Measurements from ENCODE around the gene STX1A. TPM values are rescaled to one million over a fixed set of nuclear protein-coding genes. Genes with fewer than 3 reads are reported as not detected.
"Not testable (repeated sequence)": the region's sequence is repeated elsewhere in the genome, so short reads cannot be mapped to it uniquely, and the experiment has no call there.

STX1A gene
- polyA plus RNA-seq, 6 donors from 2014 or later: 0.35 to 2.3 (median 0.84) TPM

GRCh38 chr7:73667344-73668102 lies 51.9 kb downstream of the STX1A start, which contains the start of gene VPS37D:
Gene VPS37D, plus strand, starts transcription at chr7:73667831. Its CDS starts 128 bp downstream, at chr7:73667959.
- Mint-ChIP-seq H3K27me3 (peaks cover 27 to 52% (median 49%) of the 10 kb centered on the region in 3 donors), H3K27ac (peak within 1 kb of the TSS; percentile 66 to 89 (median 76)), H3K36me3 (peaks cover 7 to 10% of the 10 kb centered on the region in 2 donors), H3K4me3 (peak within 1 kb of the TSS; percentile 74 to 94 (median 86)), H3K9me3 (peaks cover 4 to 10% (median 8%) of the 10 kb centered on the region in 7 donors), H3K4me1 (peaks cover 11 to 13% (median 13%) of the 10 kb centered on the region in 3 donors)
- DNase-seq: peak; percentile 91
- ATAC-seq (ENCODE audit: low read depth in 2 of 2): peak; percentile 89 to 90

- H3K27me3 Mint-ChIP-seq: peaks cover 38 to 56% (median 53%) of the 10 kb centered on the region in 3 donors
These were observed 56.4 kb downstream of the STX1A start for GRCh38 chr7:73663033-73663432.

GRCh38 chr7:73660594-73660993 lies 58.9 kb downstream of the STX1A start:
- not testable (repeated sequence) for H3K4me1 Mint-ChIP-seq; H3K4me3 Mint-ChIP-seq; DNase-seq; ATAC-seq (ENCODE audit: low read depth in 2 of 2); H3K36me3 Mint-ChIP-seq; H3K27ac Mint-ChIP-seq
- H3K9me3 Mint-ChIP-seq: peaks cover 6 to 11% (median 8%) of the 10 kb centered on the region in 7 donors
- peaks cover 39 to 48% (median 47%) of the 10 kb centered on the region in 3 donors for H3K27me3 Mint-ChIP-seq

More at GRCh38 chr7:73663033-73663432, 56.4 kb downstream of the STX1A start:
- Mint-ChIP-seq H3K36me3 (peaks cover 7 to 10% of the 10 kb centered on the region in 2 donors), H3K27ac (no peak overlapping the region), H3K4me3 (no peak overlapping the region), H3K4me1 (peaks cover 0 to 5% (median 0%) of the 10 kb centered on the region in 3 donors), H3K9me3 (peaks cover 6 to 11% (median 8%) of the 10 kb centered on the region in 7 donors)
- DNase-seq: no peak
- ATAC-seq (ENCODE audit: low read depth in 2 of 2): no peak

GRCh38 chr7:73659983-73660382 lies 59.5 kb downstream of the STX1A start:
- peaks cover 7 to 10% of the 10 kb centered on the region in 2 donors for H3K36me3 Mint-ChIP-seq
- no peak for ATAC-seq (ENCODE audit: low read depth in 2 of 2)
- peaks cover 6 to 11% (median 8%) of the 10 kb centered on the region in 7 donors for H3K9me3 Mint-ChIP-seq
- H3K4me3 Mint-ChIP-seq: no peak overlapping the region
- H3K27me3 Mint-ChIP-seq: peaks cover 33 to 50% (median 47%) of the 10 kb centered on the region in 3 donors
- H3K27ac Mint-ChIP-seq: no peak overlapping the region
- DNase-seq: no peak
- H3K4me1 Mint-ChIP-seq: peaks cover 0 to 5% (median 0%) of the 10 kb centered on the region in 3 donors

- H3K27me3 Mint-ChIP-seq: peaks cover 31 to 44% (median 38%) of the 10 kb centered on the region in 3 donors
- not testable (repeated sequence) for DNase-seq; H3K4me1 Mint-ChIP-seq; ATAC-seq (ENCODE audit: low read depth in 2 of 2); H3K4me3 Mint-ChIP-seq; H3K9me3 Mint-ChIP-seq; H3K36me3 Mint-ChIP-seq; H3K27ac Mint-ChIP-seq
These were observed 64.2 kb downstream of the STX1A start for GRCh38 chr7:73655309-73655708.

- H3K27me3 Mint-ChIP-seq: peaks cover 41 to 59% (median 56%) of the 10 kb centered on the region in 3 donors
- peaks cover 0 to 3% (median 0%) of the 10 kb centered on the region in 7 donors for H3K9me3 Mint-ChIP-seq
- peaks cover 0 to 19% of the 10 kb centered on the region in 2 donors for H3K36me3 Mint-ChIP-seq
These were observed 66.9 kb downstream of the STX1A start for GRCh38 chr7:73652541-73652949.

GRCh38 chr7:73650524-73650923 lies 68.9 kb downstream of the STX1A start:
- ATAC-seq (ENCODE audit: low read depth in 2 of 2): no peak
- Mint-ChIP-seq H3K9me3 (peaks cover 0 to 3% (median 0%) of the 10 kb centered on the region in 7 donors), H3K36me3 (peaks cover 0 to 19% of the 10 kb centered on the region in 2 donors), H3K27ac (no peak overlapping the region), H3K27me3 (peaks cover 50 to 79% (median 71%) of the 10 kb centered on the region in 3 donors), H3K4me3 (peak overlapping the region in 1 of 8 donors; percentile 65), H3K4me1 (peaks cover 16 to 19% (median 17%) of the 10 kb centered on the region in 3 donors)
- DNase-seq: no peak

More at GRCh38 chr7:73652541-73652949, 66.9 kb downstream of the STX1A start:
- H3K4me3 Mint-ChIP-seq: no peak overlapping the region
- peaks cover 13 to 19% (median 17%) of the 10 kb centered on the region in 3 donors for H3K4me1 Mint-ChIP-seq
- DNase-seq: no peak
- no peak for ATAC-seq (ENCODE audit: low read depth in 2 of 2)
- peak overlapping the region in 1 of 6 donors; percentile 81 for H3K27ac Mint-ChIP-seq

- no peak for DNase-seq
- Mint-ChIP-seq H3K27ac (no peak overlapping the region), H3K27me3 (peaks cover 57 to 82% (median 73%) of the 10 kb centered on the region in 3 donors), H3K9me3 (no peaks in the 10 kb centered on the region), H3K36me3 (peaks cover 0 to 19% of the 10 kb centered on the region in 2 donors), H3K4me1 (peaks cover 16 to 19% (median 17%) of the 10 kb centered on the region in 3 donors), H3K4me3 (peak overlapping the region in 7 of 8 donors; percentile 36 to 88 (median 61))
- no peak for ATAC-seq (ENCODE audit: low read depth in 2 of 2)
These were observed 69.9 kb downstream of the STX1A start for GRCh38 chr7:73649576-73649975.

Other genes starting within 250 kb of the STX1A start
- gene BAZ1B, start 197.4 kb downstream of the STX1A start, polyA plus RNA-seq (ENCODE audit: low read depth in 6 of 6): 10 to 100 TPM in 5 of 6 donors, 1 to 10 TPM in 1; 8.6 to 31.2 (median 13.5) TPM
- 100 to 1,000 TPM in 1 of 6 donors, 10 to 100 TPM in 5; 83.3 to 112 (median 88.9) TPM for gene BCL7B, start 162.0 kb downstream of the STX1A start, polyA plus RNA-seq (ENCODE audit: low read depth in 6 of 6)
- 10 to 100 TPM; 15.6 to 34.0 (median 21.3) TPM for gene TBL2, start 141.1 kb downstream of the STX1A start, polyA plus RNA-seq (ENCODE audit: low read depth in 6 of 6)
- not detected for gene MLXIPL, start 95.1 kb downstream of the STX1A start, polyA plus RNA-seq (ENCODE audit: low read depth in 6 of 6)
- under 1 TPM in 1 of 6 donors, not detected in 5; 0.23 TPM for gene VPS37D, start 51.8 kb downstream of the STX1A start, polyA plus RNA-seq (ENCODE audit: low read depth in 6 of 6)
- 10 to 100 TPM in 5 of 6 donors, 1 to 10 TPM in 1; 9.9 to 15.4 (median 12.2) TPM for gene DNAJC30, start 36.2 kb downstream of the STX1A start, polyA plus RNA-seq (ENCODE audit: low read depth in 6 of 6)
- gene BUD23, start 36.1 kb downstream of the STX1A start, polyA plus RNA-seq (ENCODE audit: low read depth in 6 of 6): 100 to 1,000 TPM; 129 to 249 (median 148) TPM
- 10 to 100 TPM in 5 of 6 donors, not detected in 1; 10.8 to 18.9 (median 14.0) TPM for gene ABHD11, start 19.1 kb upstream of the STX1A start, polyA plus RNA-seq (ENCODE audit: low read depth in 6 of 6)
- not detected for gene CLDN3, start 50.6 kb upstream of the STX1A start, polyA plus RNA-seq (ENCODE audit: low read depth in 6 of 6)
- gene CLDN4, start 111.3 kb upstream of the STX1A start, polyA plus RNA-seq (ENCODE audit: low read depth in 6 of 6): under 1 TPM in 2 of 6 donors, not detected in 4; 0.08 to 0.13 TPM
- gene METTL27, start 122.8 kb upstream of the STX1A start, polyA plus RNA-seq (ENCODE audit: low read depth in 6 of 6): 1 to 10 TPM in 3 of 6 donors, under 1 TPM in 1, not detected in 2; 0.61 to 3.9 (median 1.6) TPM
- not detected for gene TMEM270, start 141.5 kb upstream of the STX1A start, polyA plus RNA-seq (ENCODE audit: low read depth in 6 of 6)

Data from naive B cell (primary cell).